ENCODE results near the gene BABAM1. TPM values are rescaled to one million over a fixed set of nuclear protein-coding genes. Genes with fewer than 3 reads are reported as not detected.

Gene BABAM1
- total and polyA plus RNA-seq, 10 of the 15 experiments (the other 5 are each of a cell fraction or from before 2014, with no cell fraction given) = 11.9 to 154 (median 103) TPM

DNA sequence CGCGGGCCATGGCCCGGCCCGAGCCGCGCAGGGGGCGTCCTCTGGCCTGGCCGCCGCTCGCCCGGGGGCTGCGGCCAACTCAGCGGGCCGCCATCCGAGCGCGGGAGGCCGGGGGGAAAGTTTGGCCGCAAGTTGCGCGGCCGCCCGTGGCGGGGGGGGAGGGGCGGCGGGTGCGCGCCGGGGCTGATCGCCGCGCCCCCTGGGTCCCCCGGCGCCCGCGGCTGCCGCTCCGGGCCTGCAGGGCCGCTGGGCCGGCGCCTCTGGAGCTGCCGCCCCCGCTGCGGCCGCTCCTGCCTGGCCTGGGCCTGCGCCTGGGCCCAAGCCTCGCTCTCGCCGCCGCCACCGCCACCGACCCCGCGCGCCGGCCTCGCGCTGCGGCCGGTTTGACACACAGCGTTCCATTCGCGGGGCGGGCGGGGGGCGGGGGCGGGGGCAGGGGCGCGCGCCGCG lies 21.7 kb upstream of the BABAM1 start, which contains the start of gene NR2F6:
TSS of gene NR2F6 (minus strand) at position 385 of the 450 bp plus-strand sequence. CDS start 699 bp downstream, outside the sequence.
- SMC1A ChIA-PET (ENCODE audit: uncharacterized antibody, unreplicated experiment) = no interaction called here
- TF ChIP-seq YY1 (IDR thresholded peaks at IDR 0.05; ENCODE audit: low read depth, low read length) (peak; percentile 14; the same call in 1 of the 2 replicates), EED (IDR thresholded peaks at IDR 0.05; ENCODE audit: low read depth) (no peak), SMC3 (IDR thresholded peaks at IDR 0.05; ENCODE audit: borderline replicate concordance, low read length) (no peak), PAX5 (IDR thresholded peaks at IDR 0.05; ENCODE audit: borderline replicate concordance, low read depth, low read length) (no peak), SP1 (IDR thresholded peaks at IDR 0.05; ENCODE audit: low read depth, low read length) (no peak), FOXK2 (IDR thresholded peaks at IDR 0.05) (no peak), CHD2 (IDR thresholded peaks at IDR 0.05; ENCODE audit: borderline replicate concordance, low read depth, low read length) (no peak), CEBPB (IDR thresholded peaks at IDR 0.05; ENCODE audit: borderline replicate concordance in 1 of 2, low read depth in 2 of 2, low read length in 2 of 2) (no peak), MYB (IDR thresholded peaks at IDR 0.05; ENCODE audit: borderline replicate concordance, low read depth, low read length) (no peak), SPI1 (IDR thresholded peaks at IDR 0.05; ENCODE audit: borderline replicate concordance, insufficient read depth, low read depth, low read length) (no peak), ZSCAN29 (IDR thresholded peaks at IDR 0.05) (peak; percentile 16; the same call in 1 of the 2 replicates), EGR1 (IDR thresholded peaks at IDR 0.05; ENCODE audit: borderline replicate concordance in 1 of 2, low read depth in 2 of 2, low read length in 2 of 2) (peak in 1 of 2 experiments; percentile 40; a peak in 2 of 3 replicates), TARDBP (IDR thresholded peaks at IDR 0.05; ENCODE audit: borderline replicate concordance) (no peak), SREBF2 (IDR thresholded peaks at IDR 0.05; ENCODE audit: low read length) (no peak), TCF3 (IDR thresholded peaks at IDR 0.05; ENCODE audit: borderline replicate concordance, insufficient read depth, low read depth, low read length) (0 out of 2 replicates have a peak, but pooled peaks have one; percentile 11)
- TF ChIP-seq, protein P1, sequence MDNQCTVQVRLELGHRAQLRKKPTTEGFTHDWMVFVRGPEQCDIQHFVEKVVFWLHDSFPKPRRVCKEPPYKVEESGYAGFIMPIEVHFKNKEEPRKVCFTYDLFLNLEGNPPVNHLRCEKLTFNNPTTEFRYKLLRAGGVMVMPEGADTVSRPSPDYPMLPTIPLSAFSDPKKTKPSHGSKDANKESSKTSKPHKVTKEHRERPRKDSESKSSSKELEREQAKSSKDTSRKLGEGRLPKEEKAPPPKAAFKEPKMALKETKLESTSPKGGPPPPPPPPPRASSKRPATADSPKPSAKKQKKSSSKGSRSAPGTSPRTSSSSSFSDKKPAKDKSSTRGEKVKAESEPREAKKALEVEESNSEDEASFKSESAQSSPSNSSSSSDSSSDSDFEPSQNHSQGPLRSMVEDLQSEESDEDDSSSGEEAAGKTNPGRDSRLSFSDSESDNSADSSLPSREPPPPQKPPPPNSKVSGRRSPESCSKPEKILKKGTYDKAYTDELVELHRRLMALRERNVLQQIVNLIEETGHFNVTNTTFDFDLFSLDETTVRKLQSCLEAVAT (IDR thresholded peaks at IDR 0.05) = no peak
- Histone ChIP-seq H2AFZ (ENCODE audit: control insufficient read depth, low read depth, low read length) (peak within 1 kb of the TSS; percentile 78), H3K27me3 (replicated peaks in 1 of 2; ENCODE audit: control insufficient read depth in 2 of 2, insufficient read depth in 2 of 2, low read length in 1 of 2) (no peaks in the 10 kb centered on the region), H4K20me1 (ENCODE audit: control insufficient read depth, insufficient read depth) (no peaks in the 10 kb centered on the region), H3K4me1 (ENCODE audit: control insufficient read depth, insufficient read depth, low read length) (peaks cover 14% of the 10 kb centered on the region), H3K4me3 (peak within 1 kb of the TSS; percentile 70), H3K9ac (ENCODE audit: control insufficient read depth, insufficient read depth, low read length) (peak within 1 kb of the TSS; percentile 73), H3K27ac (ENCODE audit: control insufficient read depth, insufficient read depth) (peak within 1 kb of the TSS; percentile 42), H3K79me2 (ENCODE audit: control insufficient read depth, insufficient read depth, low read length) (peaks cover 7% of the 10 kb centered on the region), H3K9me3 (replicated peaks; ENCODE audit: control insufficient read depth, insufficient read depth, low read length) (no peaks in the 10 kb centered on the region), H3K4me2 (ENCODE audit: control insufficient read depth, insufficient read depth) (peak within 1 kb of the TSS; percentile 81), H3K36me3 (ENCODE audit: control insufficient read depth in 2 of 2, insufficient read depth in 2 of 2, low read length in 1 of 2) (no peaks in the 10 kb centered on the region)
- RAD21 ChIA-PET (ENCODE audit: unreplicated experiment) = no interaction called here
- CTCF ChIA-PET = no interaction called here
- ATAC-seq (no peak; the same call in 2 of the 3 replicates), DNase-seq (ENCODE audit: low read depth, low spot score) (no peak), FAIRE-seq (no peak)
- in situ Hi-C loops (cut with MboI) (no loop called here), intact Hi-C loops (cut with micrococcal nuclease; ENCODE audit: unreplicated experiment) (no loop called here)
- no CpG with 5 or more reads among the region's 72 CpGs for WGBS (ENCODE audit: insufficient coverage, insufficient replicate concordance, low lambda C conversion rate, missing lambda C conversion rate)
- POLR2A ChIA-PET = interaction anchor here (1.4 kb wide), 1 partner anchor 11 kb away, joined by 3 read pairs; no protein-coding TSS in a partner anchor
- no TSS peak for BruUV-seq (replicated peaks)

Measured in GM12878 (cell line).